Keratinocyte (primary cell): ENCODE data around the gene DPH1.

Experiments used
- CTCF ChIP-seq, 3 experiments: IDR thresholded peaks in 1 of 3; conservative IDR thresholded peaks in 1 of 3; optimal IDR thresholded peaks in 1 of 3; 2 replicates in 2 of 3; 3 replicates in 1 of 3; pipeline versions ENCODE3 to v1.5.1; 2011; ENCODE audit warnings: low read length in 3 of 3, mild to moderate bottlenecking in 3 of 3, moderate library complexity in 2 of 3, control low read depth in 1 of 3, inconsistent platforms in 1 of 3; ENCODE audit not compliant: insufficient read depth in 2 of 3; ENCODE audit errors: extremely low read depth in 1 of 3
- EZH2 ChIP-seq: IDR thresholded peaks from one replicate; pipeline ENCODE4 v1.6.1; 2012; ENCODE audit warnings: inconsistent platforms, mild to moderate bottlenecking, low read length, moderate library complexity

- TF ChIP-seq CTCF (optimal IDR thresholded peaks at IDR 0.05 in 1 of 3, IDR thresholded peaks at IDR 0.05 in 1 of 3, conservative IDR thresholded peaks at IDR 0.05 in 1 of 3; ENCODE audit: extremely low read depth in 1 of 3, insufficient read depth in 2 of 3, low read length in 3 of 3) (no peak), EZH2 (no peak)
Observed at GRCh38 chr17:2051933-2052559, 22.1 kb downstream of the DPH1 start.
